Peyer's patch (tissue), 4 donors: ENCODE measurements around the gene IGDCC3.

Source experiments
- POLR2A ChIP-seq, 2 donors: fragments of 450-650 bp; IDR thresholded peaks; one replicate each; pipeline ENCODE4 v1.5.1; 2017; ENCODE audit warnings: antibody characterized with exemption in 2 of 2, mild to moderate bottlenecking in 2 of 2, moderate library complexity in 2 of 2
- TF ChIP-seq, protein P1 (sequence below), 6 experiments: fragments of 450-650 bp in 4 of 6; fragments of 200-600 bp in 2 of 6; sonication (generic) in 1 of 6; IDR thresholded peaks; one replicate each; pipeline ENCODE4 v1.5.1; 2017 to 2019; ENCODE audit warnings: antibody characterized with exemption in 6 of 6, mild to moderate bottlenecking in 3 of 6, moderate library complexity in 1 of 6

- TF ChIP-seq, protein P1, sequence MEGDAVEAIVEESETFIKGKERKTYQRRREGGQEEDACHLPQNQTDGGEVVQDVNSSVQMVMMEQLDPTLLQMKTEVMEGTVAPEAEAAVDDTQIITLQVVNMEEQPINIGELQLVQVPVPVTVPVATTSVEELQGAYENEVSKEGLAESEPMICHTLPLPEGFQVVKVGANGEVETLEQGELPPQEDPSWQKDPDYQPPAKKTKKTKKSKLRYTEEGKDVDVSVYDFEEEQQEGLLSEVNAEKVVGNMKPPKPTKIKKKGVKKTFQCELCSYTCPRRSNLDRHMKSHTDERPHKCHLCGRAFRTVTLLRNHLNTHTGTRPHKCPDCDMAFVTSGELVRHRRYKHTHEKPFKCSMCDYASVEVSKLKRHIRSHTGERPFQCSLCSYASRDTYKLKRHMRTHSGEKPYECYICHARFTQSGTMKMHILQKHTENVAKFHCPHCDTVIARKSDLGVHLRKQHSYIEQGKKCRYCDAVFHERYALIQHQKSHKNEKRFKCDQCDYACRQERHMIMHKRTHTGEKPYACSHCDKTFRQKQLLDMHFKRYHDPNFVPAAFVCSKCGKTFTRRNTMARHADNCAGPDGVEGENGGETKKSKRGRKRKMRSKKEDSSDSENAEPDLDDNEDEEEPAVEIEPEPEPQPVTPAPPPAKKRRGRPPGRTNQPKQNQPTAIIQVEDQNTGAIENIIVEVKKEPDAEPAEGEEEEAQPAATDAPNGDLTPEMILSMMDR (IDR thresholded peaks at IDR 0.05) = no peak
- TF ChIP-seq POLR2A (IDR thresholded peaks at IDR 0.05) = no peak
Observed at GRCh38 chr15:65374334-65374733, 3.5 kb downstream of the IGDCC3 start.
